Colon (tissue), 2 donors: ENCODE measurements around the gene TMBIM6.

Source experiments
- FAIRE-seq: peaks from 2 replicates; lab custom pipeline; 2012; peaks lifted over from hg19 to GRCh38; lab: Jason Lieb, UNC
- donor health status: control.
- donor health status: control.

TMBIM6 gene

GRCh38 chr12:49798248-49798647 lies 56.9 kb downstream of the TMBIM6 start:
- no peak for FAIRE-seq

GRCh38 chr12:49798934-49799333 lies 57.6 kb downstream of the TMBIM6 start:
- no peak for FAIRE-seq

- no peak for FAIRE-seq
Observed at GRCh38 chr12:49800421-49801140, 59.2 kb downstream of the TMBIM6 start.

- FAIRE-seq: no peak
Observed at GRCh38 chr12:49801141-49802063, 60.0 kb downstream of the TMBIM6 start.

- FAIRE-seq: no peak
Observed at GRCh38 chr12:49803693-49804450, 62.5 kb downstream of the TMBIM6 start.

- no peak for FAIRE-seq
Observed at GRCh38 chr12:49804821-49805220, 63.5 kb downstream of the TMBIM6 start.

GRCh38 chr12:49805409-49805808 lies 64.1 kb downstream of the TMBIM6 start:
- no peak for FAIRE-seq

GRCh38 chr12:49806321-49806813 lies 65.0 kb downstream of the TMBIM6 start:
- no peak for FAIRE-seq

- no peak for FAIRE-seq
Observed at GRCh38 chr12:49806877-49807276, 65.5 kb downstream of the TMBIM6 start.

GRCh38 chr12:49807991-49808580 lies 66.7 kb downstream of the TMBIM6 start:
- FAIRE-seq: no peak

GRCh38 chr12:49808686-49809380 lies 67.5 kb downstream of the TMBIM6 start:
- no peak for FAIRE-seq

- no peak for FAIRE-seq
Observed at GRCh38 chr12:49809381-49809905, 68.1 kb downstream of the TMBIM6 start.

- no peak for FAIRE-seq
Observed at GRCh38 chr12:49809906-49810389, 68.6 kb downstream of the TMBIM6 start.

GRCh38 chr12:49811136-49811535 lies 69.8 kb downstream of the TMBIM6 start:
- FAIRE-seq: no peak

- no peak for FAIRE-seq
Observed at GRCh38 chr12:49811961-49812401, 70.6 kb downstream of the TMBIM6 start.

GRCh38 chr12:49813131-49813530 lies 71.8 kb downstream of the TMBIM6 start:
- no peak for FAIRE-seq
